DND-41 (cell line): ENCODE results near the gene CHSY1.

ENCODE experiments used
- ATAC-seq: fragments of 200-7000 bp; cut with Tn5 transposase; 3 replicates; pipeline ENCODE4 v1.9.1; 2021; ENCODE audit warnings: low read depth; ENCODE audit not compliant: insufficient read depth
- DNase-seq: peaks from one replicate; pipeline ENCODE4 v3.0.0-alpha.2; 2020
- H2AFZ ChIP-seq: 2 replicates; pipeline ENCODE4 v1.6.0; 2012; ENCODE audit warnings: low read depth, low read length
- H3K27ac ChIP-seq: 2 replicates; pipeline ENCODE4 v1.5.1; 2012; ENCODE audit warnings: low read length, inconsistent platforms
- H3K27me3 ChIP-seq: fragments of 200-600 bp; sonication (generic); 2 replicates; pipeline ENCODE4 v1.6.0; 2012; ENCODE audit warnings: low read length, mild to moderate bottlenecking, inconsistent platforms; ENCODE audit not compliant: insufficient read depth, poor library complexity
- H3K36me3 ChIP-seq: 2 replicates; pipeline ENCODE4 v1.5.1; 2012; ENCODE audit warnings: low read length, inconsistent platforms; ENCODE audit not compliant: insufficient read depth
- H3K4me1 ChIP-seq: 2 replicates; pipeline ENCODE4 v1.5.1; 2012; ENCODE audit warnings: mild to moderate bottlenecking, low read length; ENCODE audit not compliant: insufficient read depth
- H3K4me2 ChIP-seq: 2 replicates; pipeline ENCODE4 v1.6.0; 2012; ENCODE audit warnings: mild to moderate bottlenecking, moderate library complexity, low read length, inconsistent platforms; ENCODE audit not compliant: insufficient read depth
- H3K4me3 ChIP-seq, 2 experiments: fragments of 200-600 bp in 1 of 2; shearing (Covaris generic) in 1 of 2; 2 replicates each; pipeline ENCODE4 v1.5.1; 2012 to 2016; ENCODE audit warnings: inconsistent platforms in 2 of 2, low read length in 2 of 2, mild to moderate bottlenecking in 2 of 2, low read depth in 1 of 2, moderate library complexity in 1 of 2
- H3K79me2 ChIP-seq: 2 replicates; pipeline ENCODE4 v1.6.0; 2012; ENCODE audit warnings: low read length, inconsistent platforms; ENCODE audit not compliant: insufficient read depth
- H3K9ac ChIP-seq: 2 replicates; pipeline ENCODE4 v1.6.0; 2012; ENCODE audit warnings: low read depth, mild to moderate bottlenecking, inconsistent platforms, low read length, moderate library complexity
- H3K9me3 ChIP-seq: 2 replicates; pipeline ENCODE4 v1.5.1; 2012; ENCODE audit warnings: low read length, moderate library complexity, mild to moderate bottlenecking, inconsistent platforms; ENCODE audit not compliant: insufficient read depth, severe bottlenecking
- H4K20me1 ChIP-seq: 2 replicates; pipeline ENCODE4 v1.6.0; 2012; ENCODE audit warnings: low read length; ENCODE audit not compliant: insufficient read depth
- EZH2 ChIP-seq: IDR thresholded peaks from 3 replicates; pipeline ENCODE4 v1.6.1; 2012; ENCODE audit warnings: borderline replicate concordance, low read depth, mild to moderate bottlenecking, moderate library complexity, low read length, inconsistent platforms; ENCODE audit not compliant: severe bottlenecking
- TF ChIP-seq, protein P1 (sequence below): IDR thresholded peaks from 2 replicates; pipeline ENCODE4 v1.5.1; 2012; ENCODE audit warnings: borderline replicate concordance, low read length, moderate library complexity, mild to moderate bottlenecking; ENCODE audit not compliant: poor library complexity, severe bottlenecking; ENCODE audit errors: extremely low read depth

Gene CHSY1

DNA sequence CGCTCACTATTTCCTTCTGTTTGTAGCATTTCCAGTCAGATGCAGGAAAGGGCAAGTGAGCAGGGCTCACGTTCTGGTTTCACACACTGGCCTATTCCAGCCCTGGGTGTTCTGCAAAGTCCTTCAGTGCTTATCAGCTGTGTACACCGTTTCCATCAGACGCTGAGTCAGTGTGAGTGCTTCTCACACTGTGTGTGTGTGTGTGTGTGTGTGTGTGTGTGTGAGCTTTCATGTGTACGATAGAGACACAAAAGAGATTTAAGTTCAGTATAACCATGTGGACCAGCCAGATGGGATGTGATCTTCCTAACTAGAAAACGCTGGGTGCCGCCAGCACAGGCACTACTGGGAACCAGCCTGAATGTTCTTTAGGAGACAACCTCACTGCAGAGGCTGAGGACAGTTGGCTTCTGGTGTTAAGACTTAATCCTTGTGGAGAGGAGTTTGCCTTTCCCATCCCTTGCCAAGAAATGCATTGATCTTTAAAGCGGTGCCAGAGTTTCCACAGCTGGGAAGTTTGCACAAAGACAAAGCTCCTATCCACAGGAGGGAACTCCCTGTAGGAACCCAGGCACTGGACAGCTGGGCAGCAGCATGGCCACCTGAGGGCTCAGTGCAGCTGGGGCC is 3.9 kb upstream of the CHSY1 start:
- H3K9ac ChIP-seq: no peak overlapping the region
- H3K4me3 ChIP-seq: no peak overlapping the region
- TF ChIP-seq EZH2: no peak
- TF ChIP-seq, protein P1, sequence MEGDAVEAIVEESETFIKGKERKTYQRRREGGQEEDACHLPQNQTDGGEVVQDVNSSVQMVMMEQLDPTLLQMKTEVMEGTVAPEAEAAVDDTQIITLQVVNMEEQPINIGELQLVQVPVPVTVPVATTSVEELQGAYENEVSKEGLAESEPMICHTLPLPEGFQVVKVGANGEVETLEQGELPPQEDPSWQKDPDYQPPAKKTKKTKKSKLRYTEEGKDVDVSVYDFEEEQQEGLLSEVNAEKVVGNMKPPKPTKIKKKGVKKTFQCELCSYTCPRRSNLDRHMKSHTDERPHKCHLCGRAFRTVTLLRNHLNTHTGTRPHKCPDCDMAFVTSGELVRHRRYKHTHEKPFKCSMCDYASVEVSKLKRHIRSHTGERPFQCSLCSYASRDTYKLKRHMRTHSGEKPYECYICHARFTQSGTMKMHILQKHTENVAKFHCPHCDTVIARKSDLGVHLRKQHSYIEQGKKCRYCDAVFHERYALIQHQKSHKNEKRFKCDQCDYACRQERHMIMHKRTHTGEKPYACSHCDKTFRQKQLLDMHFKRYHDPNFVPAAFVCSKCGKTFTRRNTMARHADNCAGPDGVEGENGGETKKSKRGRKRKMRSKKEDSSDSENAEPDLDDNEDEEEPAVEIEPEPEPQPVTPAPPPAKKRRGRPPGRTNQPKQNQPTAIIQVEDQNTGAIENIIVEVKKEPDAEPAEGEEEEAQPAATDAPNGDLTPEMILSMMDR: no peak
- no peaks in the 10 kb centered on the region; the same call in 1 of the 2 replicates for H3K36me3 ChIP-seq
- peaks cover 9% of the 10 kb centered on the region for H3K79me2 ChIP-seq
- H3K4me2 ChIP-seq: no peak overlapping the region
- H3K4me1 ChIP-seq: peaks cover 42% of the 10 kb centered on the region
- DNase-seq: no peak
- no peaks in the 10 kb centered on the region for H3K9me3 ChIP-seq
- ATAC-seq: no peak
- no peak overlapping the region for H3K27ac ChIP-seq
- H2AFZ ChIP-seq: no peak overlapping the region
- H4K20me1 ChIP-seq: no peaks in the 10 kb centered on the region
- H3K27me3 ChIP-seq: peaks cover 11% of the 10 kb centered on the region

- Histone ChIP-seq H3K4me1 (peaks cover 49% of the 10 kb centered on the region), H3K27ac (no peak overlapping the region), H3K4me3 (no peak overlapping the region), H2AFZ (no peak overlapping the region), H3K36me3 (no peaks in the 10 kb centered on the region; the same call in 1 of the 2 replicates), H3K79me2 (peaks cover 16% of the 10 kb centered on the region), H3K27me3 (peaks cover 11% of the 10 kb centered on the region), H4K20me1 (peaks cover under 1% of the 10 kb centered on the region; the same call in 1 of the 2 replicates), H3K9ac (no peak overlapping the region), H3K4me2 (no peak overlapping the region), H3K9me3 (no peaks in the 10 kb centered on the region)
- ATAC-seq (peak; percentile 15; the same call in 1 of the 3 replicates), DNase-seq (peak; percentile 24)
- TF ChIP-seq, protein P1: no peak
Measured at GRCh38 chr15:101255051-101255395, 3.2 kb upstream of the CHSY1 start.

- H3K4me2 ChIP-seq: no peak overlapping the region
- H3K79me2 ChIP-seq: peaks cover 22% of the 10 kb centered on the region
- no peak overlapping the region for H3K9ac ChIP-seq
- no peak overlapping the region for H3K27ac ChIP-seq
- no peak overlapping the region for H3K4me3 ChIP-seq
- peaks cover 54% of the 10 kb centered on the region for H3K4me1 ChIP-seq
- no peak for TF ChIP-seq EZH2
- TF ChIP-seq, protein P1: no peak
- H4K20me1 ChIP-seq: peaks cover 5% of the 10 kb centered on the region; the same call in 1 of the 2 replicates
- no peaks in the 10 kb centered on the region for H3K9me3 ChIP-seq
- no peak overlapping the region for H2AFZ ChIP-seq
- no peaks in the 10 kb centered on the region; the same call in 1 of the 2 replicates for H3K36me3 ChIP-seq
- no peak for DNase-seq
- ATAC-seq: no peak
- H3K27me3 ChIP-seq: peaks cover 11% of the 10 kb centered on the region
Measured at GRCh38 chr15:101254157-101255050, 2.6 kb upstream of the CHSY1 start.
